ENCODE results near the gene MAPK6.

The MAPK6 gene

GRCh38 chr15:52066842-52067544 is 48.0 kb downstream of the MAPK6 start:
- no peak overlapping the region for H3K27ac ChIP-seq (ENCODE audit: insufficient read depth, low read length, poor library complexity, severe bottlenecking)
- H3K4me3 ChIP-seq (ENCODE audit: insufficient read depth, low read depth, low read length, poor library complexity, severe bottlenecking), result no peak overlapping the region
- no peaks in the 10 kb centered on the region for H3K4me1 ChIP-seq (ENCODE audit: control insufficient read depth, insufficient read depth, low read length, poor library complexity, severe bottlenecking)
- H3K36me3 ChIP-seq (ENCODE audit: control insufficient read depth, insufficient read depth, low read length), result peaks cover 6% of the 10 kb centered on the region
- no peaks in the 10 kb centered on the region for H3K27me3 ChIP-seq (replicated peaks; ENCODE audit: control insufficient read depth, insufficient read depth, low read length, poor library complexity, severe bottlenecking)
- no peak for DNase-seq
- no peaks in the 10 kb centered on the region for H3K9me3 ChIP-seq (ENCODE audit: control insufficient read depth, low read length)

- Histone ChIP-seq H3K36me3 (ENCODE audit: control insufficient read depth, insufficient read depth, low read length) (peaks cover 6% of the 10 kb centered on the region), H3K27ac (ENCODE audit: insufficient read depth, low read length, poor library complexity, severe bottlenecking) (no peak overlapping the region), H3K4me1 (ENCODE audit: control insufficient read depth, insufficient read depth, low read length, poor library complexity, severe bottlenecking) (no peaks in the 10 kb centered on the region), H3K9me3 (ENCODE audit: control insufficient read depth, low read length) (no peaks in the 10 kb centered on the region), H3K4me3 (ENCODE audit: insufficient read depth, low read depth, low read length, poor library complexity, severe bottlenecking) (no peak overlapping the region), H3K27me3 (replicated peaks; ENCODE audit: control insufficient read depth, insufficient read depth, low read length, poor library complexity, severe bottlenecking) (no peaks in the 10 kb centered on the region)
- DNase-seq, result no peak
Measured at GRCh38 chr15:52067545-52067926, 48.5 kb downstream of the MAPK6 start.

- Histone ChIP-seq H3K4me3 (ENCODE audit: insufficient read depth, low read depth, low read length, poor library complexity, severe bottlenecking) (no peak overlapping the region), H3K4me1 (ENCODE audit: control insufficient read depth, insufficient read depth, low read length, poor library complexity, severe bottlenecking) (no peaks in the 10 kb centered on the region), H3K27ac (ENCODE audit: insufficient read depth, low read length, poor library complexity, severe bottlenecking) (no peak overlapping the region), H3K27me3 (replicated peaks; ENCODE audit: control insufficient read depth, insufficient read depth, low read length, poor library complexity, severe bottlenecking) (no peaks in the 10 kb centered on the region), H3K36me3 (ENCODE audit: control insufficient read depth, insufficient read depth, low read length) (peaks cover 3% of the 10 kb centered on the region), H3K9me3 (ENCODE audit: control insufficient read depth, low read length) (no peaks in the 10 kb centered on the region)
- DNase-seq, result no peak
Measured at GRCh38 chr15:52068004-52068615, 49.1 kb downstream of the MAPK6 start.

GRCh38 chr15:52069559-52069958 is 50.5 kb downstream of the MAPK6 start:
- Histone ChIP-seq H3K36me3 (ENCODE audit: control insufficient read depth, insufficient read depth, low read length) (no peaks in the 10 kb centered on the region), H3K27me3 (replicated peaks; ENCODE audit: control insufficient read depth, insufficient read depth, low read length, poor library complexity, severe bottlenecking) (no peaks in the 10 kb centered on the region), H3K27ac (ENCODE audit: insufficient read depth, low read length, poor library complexity, severe bottlenecking) (no peak overlapping the region), H3K4me1 (ENCODE audit: control insufficient read depth, insufficient read depth, low read length, poor library complexity, severe bottlenecking) (no peaks in the 10 kb centered on the region), H3K9me3 (ENCODE audit: control insufficient read depth, low read length) (no peaks in the 10 kb centered on the region), H3K4me3 (ENCODE audit: insufficient read depth, low read depth, low read length, poor library complexity, severe bottlenecking) (no peak overlapping the region)
- DNase-seq, result no peak

- H3K27ac ChIP-seq (ENCODE audit: insufficient read depth, low read length, poor library complexity, severe bottlenecking), result no peak overlapping the region
Measured at GRCh38 chr15:52071570-52071969, 52.6 kb downstream of the MAPK6 start.

GRCh38 chr15:52076889-52077781 is 58.1 kb downstream of the MAPK6 start:
- no peaks in the 10 kb centered on the region for H3K27me3 ChIP-seq (replicated peaks; ENCODE audit: control insufficient read depth, insufficient read depth, low read length, poor library complexity, severe bottlenecking)
- no peak overlapping the region for H3K4me3 ChIP-seq (ENCODE audit: insufficient read depth, low read depth, low read length, poor library complexity, severe bottlenecking)
- H3K9me3 ChIP-seq (ENCODE audit: control insufficient read depth, low read length), result no peaks in the 10 kb centered on the region
- no peaks in the 10 kb centered on the region for H3K4me1 ChIP-seq (ENCODE audit: control insufficient read depth, insufficient read depth, low read length, poor library complexity, severe bottlenecking)
- DNase-seq, result no peak
- H3K27ac ChIP-seq (ENCODE audit: insufficient read depth, low read length, poor library complexity, severe bottlenecking), result no peak overlapping the region
- H3K36me3 ChIP-seq (ENCODE audit: control insufficient read depth, insufficient read depth, low read length), result no peaks in the 10 kb centered on the region

More at GRCh38 chr15:52071570-52071969, 52.6 kb downstream of the MAPK6 start:
- Histone ChIP-seq H3K9me3 (ENCODE audit: control insufficient read depth, low read length) (no peaks in the 10 kb centered on the region), H3K4me3 (ENCODE audit: insufficient read depth, low read depth, low read length, poor library complexity, severe bottlenecking) (no peak overlapping the region), H3K36me3 (ENCODE audit: control insufficient read depth, insufficient read depth, low read length) (no peaks in the 10 kb centered on the region), H3K4me1 (ENCODE audit: control insufficient read depth, insufficient read depth, low read length, poor library complexity, severe bottlenecking) (no peaks in the 10 kb centered on the region), H3K27me3 (replicated peaks; ENCODE audit: control insufficient read depth, insufficient read depth, low read length, poor library complexity, severe bottlenecking) (no peaks in the 10 kb centered on the region)
- DNase-seq, result no peak

GRCh38 chr15:52078197-52078875 is 59.3 kb downstream of the MAPK6 start:
- Histone ChIP-seq H3K36me3 (ENCODE audit: control insufficient read depth, insufficient read depth, low read length) (no peaks in the 10 kb centered on the region), H3K9me3 (ENCODE audit: control insufficient read depth, low read length) (no peaks in the 10 kb centered on the region), H3K4me1 (ENCODE audit: control insufficient read depth, insufficient read depth, low read length, poor library complexity, severe bottlenecking) (no peaks in the 10 kb centered on the region), H3K27me3 (replicated peaks; ENCODE audit: control insufficient read depth, insufficient read depth, low read length, poor library complexity, severe bottlenecking) (no peaks in the 10 kb centered on the region), H3K4me3 (ENCODE audit: insufficient read depth, low read depth, low read length, poor library complexity, severe bottlenecking) (no peak overlapping the region), H3K27ac (ENCODE audit: insufficient read depth, low read length, poor library complexity, severe bottlenecking) (no peak overlapping the region)
- no peak for DNase-seq

- no peak overlapping the region for H3K27ac ChIP-seq (ENCODE audit: insufficient read depth, low read length, poor library complexity, severe bottlenecking)
- no peaks in the 10 kb centered on the region for H3K4me1 ChIP-seq (ENCODE audit: control insufficient read depth, insufficient read depth, low read length, poor library complexity, severe bottlenecking)
- no peaks in the 10 kb centered on the region for H3K9me3 ChIP-seq (ENCODE audit: control insufficient read depth, low read length)
- H3K4me3 ChIP-seq (ENCODE audit: insufficient read depth, low read depth, low read length, poor library complexity, severe bottlenecking), result no peak overlapping the region
- peak; percentile 55 to 74 (median 61) for DNase-seq
- H3K36me3 ChIP-seq (ENCODE audit: control insufficient read depth, insufficient read depth, low read length), result no peaks in the 10 kb centered on the region
- H3K27me3 ChIP-seq (replicated peaks; ENCODE audit: control insufficient read depth, insufficient read depth, low read length, poor library complexity, severe bottlenecking), result no peaks in the 10 kb centered on the region
Measured at GRCh38 chr15:52078876-52079700, 60.1 kb downstream of the MAPK6 start.

- DNase-seq, result no peak
- Histone ChIP-seq H3K36me3 (ENCODE audit: control insufficient read depth, insufficient read depth, low read length) (no peaks in the 10 kb centered on the region), H3K4me1 (ENCODE audit: control insufficient read depth, insufficient read depth, low read length, poor library complexity, severe bottlenecking) (no peaks in the 10 kb centered on the region), H3K27ac (ENCODE audit: insufficient read depth, low read length, poor library complexity, severe bottlenecking) (no peak overlapping the region), H3K9me3 (ENCODE audit: control insufficient read depth, low read length) (no peaks in the 10 kb centered on the region), H3K4me3 (ENCODE audit: insufficient read depth, low read depth, low read length, poor library complexity, severe bottlenecking) (no peak overlapping the region), H3K27me3 (replicated peaks; ENCODE audit: control insufficient read depth, insufficient read depth, low read length, poor library complexity, severe bottlenecking) (no peaks in the 10 kb centered on the region)
Measured at GRCh38 chr15:52080031-52080430, 61.0 kb downstream of the MAPK6 start.
